GM21786 (cell line): ENCODE measurements around the gene SMIM32.

Experiments used
- ATAC-seq: cut with Tn5 transposase; IDR thresholded peaks from one replicate; pipeline ENCODE4 v1.9.1; 2021; ENCODE audit not compliant: unreplicated experiment

SMIM32 gene

GRCh38 chr5:136190091-136190720, 2.8 kb downstream of the SMIM32 start:
- ATAC-seq: no peak

GRCh38 chr5:136188859-136189258, 4.1 kb downstream of the SMIM32 start:
- ATAC-seq: no peak

GRCh38 chr5:136186796-136187195, 6.2 kb downstream of the SMIM32 start:
- no peak for ATAC-seq

GRCh38 chr5:136185974-136186665, 6.8 kb downstream of the SMIM32 start:
- ATAC-seq: no peak

GRCh38 chr5:136182618-136183017, 10.3 kb downstream of the SMIM32 start:
- ATAC-seq: no peak

GRCh38 chr5:136174021-136174659, 18.8 kb downstream of the SMIM32 start:
- peak; percentile 70 for ATAC-seq

- no peak for ATAC-seq
Measured at GRCh38 chr5:136169218-136169617, 23.7 kb downstream of the SMIM32 start.

- peak; percentile 81 for ATAC-seq
Measured at GRCh38 chr5:136166909-136167308, 26.1 kb downstream of the SMIM32 start.

GRCh38 chr5:136164226-136164625, 28.7 kb downstream of the SMIM32 start:
- no peak for ATAC-seq

- no peak for ATAC-seq
Measured at GRCh38 chr5:136162008-136162407, 31.0 kb downstream of the SMIM32 start.

- no peak for ATAC-seq
Measured at GRCh38 chr5:136159457-136159856, 33.5 kb downstream of the SMIM32 start.

- no peak for ATAC-seq
Measured at GRCh38 chr5:136157514-136157913, 35.4 kb downstream of the SMIM32 start.

- ATAC-seq: no peak
Measured at GRCh38 chr5:136155761-136156160, 37.2 kb downstream of the SMIM32 start.

GRCh38 chr5:136155078-136155477, 37.9 kb downstream of the SMIM32 start:
- ATAC-seq: no peak

GRCh38 chr5:136153581-136154236, 39.3 kb downstream of the SMIM32 start:
- ATAC-seq: no peak

- no peak for ATAC-seq
Measured at GRCh38 chr5:136149891-136150290, 43.1 kb downstream of the SMIM32 start.

- no peak for ATAC-seq
Measured at GRCh38 chr5:136147632-136148031, 45.3 kb downstream of the SMIM32 start.

GRCh38 chr5:136146201-136146600, 46.8 kb downstream of the SMIM32 start:
- ATAC-seq: no peak

- peak; percentile 59 for ATAC-seq
Measured at GRCh38 chr5:136145030-136145429, 47.9 kb downstream of the SMIM32 start.

- no peak for ATAC-seq
Measured at GRCh38 chr5:136143763-136144162, 49.2 kb downstream of the SMIM32 start.

- no peak for ATAC-seq
Measured at GRCh38 chr5:136143312-136143711, 49.6 kb downstream of the SMIM32 start.

- peak; percentile 80 for ATAC-seq
Measured at GRCh38 chr5:136141561-136141960, 51.4 kb downstream of the SMIM32 start.
